Fibroblast of skin of scalp (primary cell): ENCODE results near the gene PYCR2.
"Not testable (repeated sequence)": the region's sequence is repeated elsewhere in the genome, so short reads cannot be mapped to it uniquely, and the experiment has no call there.

Experiments
- DNase-seq: peaks from one replicate; pipeline ENCODE4 v3.0.0-alpha.2; 2013

PYCR2 gene

DNA sequence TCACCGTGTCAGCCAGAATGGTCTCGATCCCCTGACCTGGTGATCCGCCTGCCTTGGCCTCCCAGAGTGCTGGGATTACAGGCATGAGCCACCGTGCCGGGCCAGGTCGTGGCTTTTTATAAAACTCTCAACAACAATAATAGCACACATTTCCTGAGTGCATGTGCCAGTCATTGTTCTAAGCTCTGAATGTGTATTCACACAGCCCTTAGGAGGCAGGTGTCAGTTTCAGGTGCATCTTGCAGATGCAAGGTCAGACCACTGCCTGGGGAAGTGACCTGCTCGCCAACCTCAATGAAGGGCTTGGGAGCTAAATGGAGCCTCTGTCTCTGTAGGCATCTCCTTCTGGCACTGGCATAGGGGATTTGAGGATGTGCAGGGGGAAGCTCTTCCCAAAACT lies 18.5 kb upstream of the PYCR2 start:
- DNase-seq: no peak

DNA sequence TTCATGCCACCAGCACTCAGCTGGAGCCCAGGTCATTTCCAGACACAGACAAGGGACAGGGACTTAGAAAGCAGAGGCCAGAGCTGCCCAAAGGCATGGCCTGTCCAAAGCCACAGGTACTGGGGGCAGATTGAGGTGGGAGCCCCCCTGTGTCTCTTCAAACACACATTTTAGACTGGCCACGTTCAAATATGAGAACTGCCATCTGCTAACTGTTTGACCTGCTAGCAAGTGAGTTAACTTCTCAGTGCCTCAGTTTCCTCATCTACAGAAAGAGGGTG lies 17.8 kb upstream of the PYCR2 start:
- no peak for DNase-seq

DNA sequence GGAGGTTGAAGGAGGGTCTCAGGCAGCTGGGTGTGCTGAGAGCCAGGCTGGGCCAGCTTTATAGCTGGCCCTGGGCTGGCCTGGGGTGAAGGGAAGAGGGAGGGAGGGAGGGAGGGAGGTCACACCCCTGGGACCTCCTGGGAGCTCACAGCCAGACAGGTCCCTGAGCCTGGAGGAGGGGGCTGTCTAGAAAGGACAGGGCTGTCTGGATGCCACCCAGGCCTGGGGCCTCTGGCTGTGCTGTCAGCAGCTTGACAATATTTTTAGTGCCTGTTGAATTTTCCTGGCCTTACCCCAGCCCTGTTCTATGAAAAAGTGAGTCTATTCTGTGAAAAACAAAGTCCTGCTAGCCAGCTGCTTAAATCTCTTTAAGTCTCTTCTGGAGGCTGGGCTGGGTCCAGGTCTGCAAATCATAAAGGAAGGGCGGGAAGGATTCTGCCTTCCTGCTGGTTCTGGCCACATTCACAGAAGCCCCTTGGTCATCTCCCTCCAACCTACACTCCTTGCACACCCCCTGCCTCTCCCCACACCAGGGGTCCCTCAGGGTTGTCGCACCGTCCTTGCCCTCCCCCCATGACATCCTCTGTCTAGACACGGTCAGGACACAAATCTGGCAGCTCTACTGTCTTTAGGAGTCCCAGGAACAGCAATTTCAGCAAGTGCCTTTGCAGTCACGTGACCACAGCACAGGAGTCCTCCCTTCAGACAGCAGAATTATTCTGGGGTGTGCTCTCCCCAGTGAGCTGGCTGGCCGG lies 17.3 kb upstream of the PYCR2 start, which contains the start of gene LEFTY2:
Gene LEFTY2 (minus strand): TSS at position 34 of the 755 bp plus-strand sequence. CDS start 80 bp downstream, outside the sequence.
- no peak for DNase-seq

DNA sequence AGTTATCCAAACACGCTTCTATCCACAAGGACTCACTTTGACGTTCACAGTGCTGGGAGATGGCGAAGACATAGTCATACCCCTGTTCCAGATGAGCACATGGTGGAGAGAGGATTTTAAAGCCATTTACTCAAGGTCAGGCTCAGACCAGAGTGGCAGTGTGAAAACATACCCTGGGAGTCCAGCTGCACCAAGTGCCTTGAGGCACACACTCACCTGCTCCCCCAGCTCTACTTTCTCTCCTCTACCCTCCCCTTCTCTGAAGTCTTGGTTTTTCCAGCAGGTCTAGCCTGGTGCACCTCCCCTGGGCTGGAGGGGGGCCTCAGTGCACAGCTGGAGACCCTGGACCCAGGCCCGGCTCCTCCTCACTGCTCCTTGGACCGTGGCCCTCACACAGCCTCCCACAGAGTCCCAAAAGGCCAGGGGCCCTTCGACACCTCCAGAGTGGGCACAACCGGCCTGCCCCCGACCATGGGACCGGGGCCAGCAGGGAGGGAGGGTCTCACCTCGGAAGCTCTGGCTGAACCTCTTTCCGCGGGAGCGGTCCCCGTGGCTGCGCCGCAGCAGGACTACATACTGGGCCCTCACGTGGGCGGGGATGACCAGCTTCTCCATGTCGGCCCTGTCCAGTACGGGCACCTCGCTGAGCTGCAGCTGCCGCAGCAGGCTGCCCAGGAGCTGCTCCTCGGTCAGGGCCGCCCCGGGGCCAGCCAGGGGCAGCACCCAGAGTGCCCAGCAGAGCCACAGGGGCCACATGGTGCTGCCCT lies 16.5 kb upstream of the PYCR2 start:
- DNase-seq: no peak

DNA sequence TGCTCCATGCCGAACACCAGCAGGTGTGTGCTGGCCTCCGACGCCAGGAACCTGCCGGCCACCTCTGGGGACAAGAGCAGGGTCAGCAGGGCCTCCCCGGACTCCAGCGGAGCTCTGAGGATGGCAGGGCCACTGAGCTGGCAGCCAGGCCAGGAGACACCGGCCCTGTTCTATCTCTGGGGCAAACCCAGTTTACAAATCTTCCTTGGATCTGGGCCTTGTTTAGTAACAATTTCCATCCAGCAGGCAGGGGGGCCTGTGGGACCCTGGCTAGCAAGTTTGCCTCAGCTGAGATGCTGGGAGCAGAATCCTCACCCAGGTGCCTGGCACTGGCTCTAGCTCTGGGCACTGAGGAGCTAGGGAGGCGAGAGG lies 15.9 kb upstream of the PYCR2 start:
- DNase-seq: not testable (repeated sequence)

DNA sequence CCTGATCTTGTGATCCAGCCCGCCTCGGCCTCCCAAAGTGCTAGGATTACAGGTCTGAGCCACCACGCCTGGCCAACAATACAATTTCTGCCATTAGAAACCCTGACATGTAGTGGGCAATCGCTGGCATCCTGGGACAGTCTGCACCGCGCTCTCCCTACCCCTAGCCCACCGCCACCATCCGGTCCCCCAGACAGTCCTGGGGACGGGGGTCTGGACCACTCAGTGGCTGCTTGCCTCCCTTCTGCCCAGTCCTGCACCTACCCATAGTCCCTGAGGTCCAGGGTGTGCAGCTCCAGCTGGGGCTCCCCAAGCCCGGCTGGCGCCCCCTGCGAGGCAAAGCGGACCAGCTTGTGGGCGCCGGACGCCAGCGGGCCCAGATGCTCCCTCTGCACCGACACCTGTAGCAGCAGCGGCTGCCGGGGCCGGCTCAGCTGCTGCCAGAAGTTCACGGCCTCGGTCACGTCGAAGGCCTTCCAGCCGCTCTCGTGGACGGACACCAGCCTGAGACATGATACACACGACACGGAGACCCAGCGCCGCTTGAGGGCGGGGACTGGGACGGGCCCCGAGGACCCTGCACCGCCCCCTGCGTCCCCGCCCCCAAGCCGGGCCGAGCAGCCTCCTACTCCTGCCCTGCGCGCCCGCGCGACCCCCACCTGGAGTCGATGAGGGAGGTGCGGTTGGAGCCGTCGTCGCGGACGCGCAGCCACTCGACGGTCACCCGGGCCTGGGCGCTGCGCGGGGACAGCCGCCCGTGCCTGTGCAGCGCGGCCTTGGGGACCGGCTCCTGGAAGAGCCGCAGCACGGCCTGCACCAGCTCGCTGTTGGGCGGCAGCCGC lies 15.3 kb upstream of the PYCR2 start:
- DNase-seq: not testable (repeated sequence)

DNA sequence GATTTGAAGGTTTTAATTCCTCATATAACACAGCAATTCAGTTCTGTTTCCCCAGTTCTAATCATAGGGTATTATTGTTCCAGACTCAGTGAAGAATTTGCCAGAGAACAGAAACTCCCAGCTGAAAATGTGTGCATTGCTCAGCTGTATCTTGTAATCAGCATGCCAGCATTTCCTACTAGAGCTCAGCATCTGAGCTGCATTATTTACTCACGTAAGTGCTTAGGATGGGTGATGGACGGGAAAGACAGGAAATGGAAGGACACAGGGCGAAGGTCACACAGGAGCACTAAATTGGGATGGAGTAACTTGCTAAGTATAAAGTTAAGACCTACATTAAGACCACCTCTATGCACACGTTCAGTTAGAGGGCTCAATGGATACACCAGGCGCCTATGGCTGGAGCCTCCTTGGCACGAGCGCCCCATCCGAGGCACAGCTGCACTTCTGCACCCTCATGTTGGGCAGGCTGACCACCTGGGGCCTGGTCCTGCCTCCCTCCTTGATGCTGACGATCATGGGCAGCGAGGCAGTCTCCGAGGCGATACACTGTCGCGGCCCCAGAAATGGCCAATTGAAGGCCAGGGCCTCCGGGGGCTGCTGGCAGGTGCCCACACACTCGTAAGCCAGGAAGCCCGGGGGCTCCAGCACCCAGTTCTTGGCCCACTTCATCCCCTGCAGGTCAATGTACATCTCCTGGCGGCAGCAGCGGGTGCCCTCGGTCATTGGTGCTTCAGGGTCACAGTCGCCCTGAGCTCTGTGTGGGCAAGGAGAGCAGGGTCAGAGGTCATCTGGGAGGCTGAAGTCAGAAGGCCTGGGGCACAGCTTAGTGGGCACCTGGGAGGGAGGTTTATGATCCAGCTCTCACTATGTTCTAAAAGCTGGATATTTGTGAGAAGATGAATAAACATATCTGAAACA lies 13.3 kb upstream of the PYCR2 start:
- DNase-seq: no peak

DNA sequence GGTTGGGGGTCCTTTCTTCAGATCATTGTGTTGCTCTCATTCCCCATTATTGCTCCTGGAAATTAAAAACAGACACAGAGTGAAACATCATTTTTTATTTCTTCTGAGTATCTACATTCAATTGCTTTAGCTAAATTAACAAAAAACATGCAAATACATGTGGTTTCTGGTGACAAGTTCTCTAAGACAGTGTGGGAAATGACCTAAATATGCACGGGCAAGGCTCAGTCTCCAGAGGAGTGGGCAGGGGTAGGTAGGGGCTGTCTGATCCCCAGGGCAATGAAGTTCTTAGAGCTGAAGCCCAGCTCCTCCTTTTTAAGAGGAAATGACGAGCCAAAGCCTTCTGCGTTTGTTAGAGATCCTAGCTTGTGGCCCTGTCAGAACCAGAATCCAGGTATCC lies 12.5 kb upstream of the PYCR2 start:
- DNase-seq: no peak

DNA sequence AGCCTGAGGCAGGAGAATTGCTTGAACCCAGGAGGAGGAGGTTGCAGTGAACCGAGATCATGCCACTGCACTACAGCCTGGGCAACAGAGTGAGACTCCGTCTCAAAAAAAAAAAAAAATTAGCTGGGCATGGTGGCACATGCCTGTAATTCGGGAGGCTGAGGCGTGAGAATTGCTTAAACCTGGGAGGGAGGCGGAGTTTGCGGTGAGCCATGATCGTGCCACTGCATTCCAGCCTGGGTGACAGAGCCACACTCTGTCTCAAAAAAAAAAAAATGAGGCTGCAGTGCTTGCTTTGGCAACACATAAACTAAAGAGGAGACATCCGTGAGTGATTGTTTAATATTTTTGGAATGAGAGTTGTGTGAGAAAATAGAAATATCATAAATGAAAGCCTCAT lies 12.0 kb upstream of the PYCR2 start:
- peak; percentile 83 for DNase-seq

DNA sequence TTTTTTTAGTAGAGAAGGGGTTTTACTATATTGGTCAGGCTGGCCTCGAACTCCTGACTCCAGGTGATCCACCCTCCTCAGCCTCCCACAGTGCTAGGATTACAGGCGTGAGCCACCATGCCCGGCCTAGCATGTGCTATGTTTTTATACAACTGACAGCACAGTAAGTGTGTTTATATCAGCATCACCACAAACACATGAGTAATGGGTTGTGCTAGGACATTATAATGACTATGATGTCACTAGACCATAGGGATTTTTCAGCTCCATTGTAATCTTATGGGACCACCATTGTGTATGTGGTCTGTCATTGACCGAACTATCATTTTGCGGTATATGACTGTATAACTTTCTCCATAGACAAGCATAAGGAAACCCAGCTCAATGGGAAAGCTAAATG lies 10.7 kb upstream of the PYCR2 start:
- DNase-seq: no peak

DNA sequence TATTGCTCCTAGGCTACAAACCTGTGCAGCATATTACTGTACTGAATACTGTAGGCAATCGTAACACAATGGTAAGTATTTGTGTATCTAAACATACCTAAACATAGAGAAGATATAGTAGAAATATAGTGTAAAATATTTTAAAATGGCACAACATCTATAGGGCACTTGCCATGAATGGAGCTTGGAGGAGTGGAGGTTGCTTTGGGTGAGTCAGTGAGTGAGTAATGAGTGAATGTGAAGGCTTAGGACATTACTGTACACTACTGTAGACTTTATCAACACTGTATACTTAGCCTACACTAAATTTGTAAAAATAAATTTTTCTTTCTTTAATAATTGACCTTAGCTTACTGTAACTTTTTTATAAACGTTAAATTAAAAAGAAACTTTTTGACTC lies 9.0 kb upstream of the PYCR2 start:
- peak; percentile 70 for DNase-seq

DNA sequence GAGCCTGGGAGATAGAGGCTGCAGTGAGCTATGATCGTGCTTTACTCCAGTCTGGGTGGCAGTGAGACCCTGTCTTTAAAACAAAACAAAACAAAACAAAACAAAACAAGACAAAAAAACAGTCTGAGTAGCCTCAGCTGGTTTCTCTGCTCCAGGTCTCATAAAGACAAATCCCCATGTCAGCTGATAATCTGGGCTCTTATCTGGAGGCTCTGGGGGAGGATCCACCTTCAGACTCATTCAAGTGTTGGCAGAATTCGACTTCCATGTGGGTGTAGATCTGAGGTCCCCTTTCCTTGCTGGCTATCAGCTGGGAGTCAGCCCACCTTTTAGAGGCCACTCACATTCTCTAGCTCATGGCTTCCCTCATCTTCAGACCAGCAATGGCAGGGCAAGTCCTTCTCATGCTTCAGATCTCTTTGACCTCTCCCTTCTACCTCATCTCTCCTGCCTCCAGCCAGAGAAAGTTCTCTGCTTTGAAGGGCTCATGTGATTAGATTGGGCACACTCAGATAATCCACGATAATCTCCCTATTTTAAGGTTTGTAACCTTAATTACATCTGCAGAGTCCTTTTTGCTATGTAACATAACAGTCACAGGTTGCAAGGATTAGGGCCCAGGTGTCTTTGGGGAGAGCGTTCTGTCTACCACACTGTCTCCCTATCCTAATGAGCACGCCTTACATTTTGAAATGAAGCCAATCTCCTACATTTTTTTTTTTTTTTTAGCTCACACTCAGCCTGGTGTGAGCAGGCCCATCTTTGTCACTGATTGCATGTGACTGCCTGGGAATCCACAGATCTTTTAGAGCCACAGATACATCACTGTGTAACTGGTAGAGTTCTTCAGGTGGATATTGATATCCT lies 7.5 kb upstream of the PYCR2 start:
- DNase-seq: no peak

DNA sequence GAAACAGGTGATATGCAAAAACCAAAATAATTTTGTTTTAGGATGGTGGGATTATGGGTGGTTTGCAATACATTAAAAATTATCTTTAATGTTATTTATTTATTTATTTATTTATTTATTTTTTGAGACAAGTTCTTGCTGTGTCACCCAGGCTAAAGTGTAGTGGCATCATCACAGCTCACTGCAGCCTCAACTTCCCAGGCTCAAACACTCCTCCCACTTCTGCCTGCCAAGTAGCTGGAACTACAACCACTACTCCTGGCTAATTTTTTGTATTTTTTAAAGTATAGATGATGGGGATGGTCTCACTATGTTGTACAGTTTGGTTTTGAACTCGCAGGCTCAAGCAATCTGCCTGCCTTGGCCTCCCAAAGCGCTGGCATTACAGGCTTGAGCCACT lies 6.5 kb upstream of the PYCR2 start:
- DNase-seq: no peak

DNA sequence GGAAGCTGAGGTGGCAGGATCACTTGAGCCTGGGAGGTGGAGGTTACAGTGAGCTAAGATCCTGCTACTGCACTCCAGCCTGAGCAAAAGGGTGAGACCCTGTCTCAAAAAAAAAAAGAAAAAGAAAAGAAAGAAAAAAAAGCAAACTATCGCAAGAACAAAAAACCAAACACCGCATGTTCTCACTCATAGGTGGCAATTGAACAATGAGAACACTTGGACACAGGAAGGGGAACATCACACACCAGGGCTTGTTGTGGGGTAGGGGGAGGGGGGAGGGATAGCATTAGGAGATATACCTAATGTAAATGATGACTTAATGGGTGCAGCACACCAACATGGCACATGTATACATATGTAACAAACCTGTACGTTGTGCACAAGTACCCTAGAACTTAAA lies 5.4 kb upstream of the PYCR2 start:
- not testable (repeated sequence) for DNase-seq

DNA sequence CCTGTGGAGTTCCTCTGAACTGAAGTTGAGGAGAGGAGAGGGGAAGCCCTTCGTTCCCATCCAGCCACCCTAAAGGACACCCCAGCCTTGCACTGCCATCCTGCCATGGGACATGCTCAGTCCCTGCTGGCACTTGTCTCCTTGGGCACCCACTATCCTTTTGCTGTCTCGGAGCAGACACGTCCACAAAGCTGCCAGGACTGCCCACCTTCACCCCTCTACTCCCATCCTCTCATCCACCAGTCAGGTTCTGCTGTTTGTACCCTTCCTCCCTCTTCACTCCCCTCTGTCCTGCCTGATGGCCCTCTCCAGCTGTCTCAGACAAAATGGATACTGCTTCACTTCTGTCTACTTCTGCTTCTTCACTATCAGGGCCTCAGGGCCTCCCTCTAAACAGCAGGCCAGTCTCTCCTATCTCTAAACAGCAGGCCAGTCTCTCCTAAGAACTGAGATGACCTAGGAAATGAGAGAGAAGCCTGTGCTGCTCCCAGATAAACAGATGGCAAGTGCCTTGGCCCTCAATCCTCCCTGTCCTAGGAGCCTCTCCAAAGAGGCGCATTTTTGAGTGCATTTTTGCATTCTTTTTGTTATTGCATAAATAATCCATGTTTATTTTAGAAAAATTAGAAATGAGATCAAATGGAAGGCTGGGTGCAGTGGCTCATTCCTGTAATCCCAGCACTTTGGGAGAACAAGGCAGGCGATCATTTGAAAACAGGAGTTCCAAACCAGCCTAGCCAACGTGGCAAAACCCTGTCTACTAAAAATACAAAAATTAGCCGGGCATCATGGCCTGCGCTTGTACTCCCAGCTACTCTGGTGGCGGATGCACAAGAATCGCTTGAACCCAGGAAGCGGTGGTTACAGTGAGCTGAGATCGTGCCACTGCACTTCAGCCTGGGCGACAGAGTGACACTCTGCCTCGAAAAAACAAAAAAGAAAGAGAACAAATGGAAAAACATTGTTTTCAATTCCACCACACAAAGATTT lies 4.4 kb upstream of the PYCR2 start:
- no peak for DNase-seq

DNA sequence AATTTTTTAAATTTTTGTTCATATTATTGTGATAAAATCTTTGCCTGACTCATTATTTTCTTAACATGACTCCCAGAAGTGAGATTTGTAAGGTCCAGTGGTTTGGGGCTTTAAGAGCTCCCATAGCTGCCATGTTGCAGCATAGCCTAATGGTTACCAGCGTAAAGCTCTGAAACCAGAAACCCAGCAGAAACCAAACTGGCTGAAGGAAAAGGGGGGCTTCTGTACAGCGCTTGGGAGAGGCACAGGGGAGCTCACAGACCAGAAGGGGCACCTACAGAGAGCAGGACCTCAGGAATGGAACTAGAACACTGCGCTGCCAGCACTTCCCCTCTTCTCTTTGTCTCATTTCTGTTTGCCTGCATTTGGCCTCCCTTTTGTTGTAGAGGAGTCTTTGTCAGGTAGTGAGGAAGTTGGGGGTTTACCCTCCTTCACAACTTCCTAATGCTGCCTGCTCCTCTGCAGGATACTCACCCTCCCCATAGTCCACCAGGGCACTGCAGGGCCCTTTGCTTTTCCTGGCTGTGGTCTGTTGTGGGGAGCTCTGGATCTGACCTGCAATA lies 2.6 kb upstream of the PYCR2 start:
- no peak for DNase-seq

DNA sequence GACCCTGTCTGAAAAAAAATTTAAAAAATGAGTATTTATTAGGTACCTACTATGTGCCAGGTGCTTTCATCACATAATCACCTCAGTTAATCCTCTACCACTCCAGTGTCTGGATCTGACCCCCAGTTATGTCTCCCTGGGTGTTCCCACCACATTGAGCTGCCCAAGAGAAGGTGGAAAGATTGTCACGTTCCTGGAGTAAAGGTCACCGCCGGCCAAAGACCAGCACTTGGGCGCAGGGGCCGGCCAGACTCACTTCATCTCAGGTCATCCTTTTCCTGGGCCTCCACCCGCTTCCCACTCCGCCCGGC lies 714 bp downstream of the PYCR2 start:
- DNase-seq: no peak

DNA sequence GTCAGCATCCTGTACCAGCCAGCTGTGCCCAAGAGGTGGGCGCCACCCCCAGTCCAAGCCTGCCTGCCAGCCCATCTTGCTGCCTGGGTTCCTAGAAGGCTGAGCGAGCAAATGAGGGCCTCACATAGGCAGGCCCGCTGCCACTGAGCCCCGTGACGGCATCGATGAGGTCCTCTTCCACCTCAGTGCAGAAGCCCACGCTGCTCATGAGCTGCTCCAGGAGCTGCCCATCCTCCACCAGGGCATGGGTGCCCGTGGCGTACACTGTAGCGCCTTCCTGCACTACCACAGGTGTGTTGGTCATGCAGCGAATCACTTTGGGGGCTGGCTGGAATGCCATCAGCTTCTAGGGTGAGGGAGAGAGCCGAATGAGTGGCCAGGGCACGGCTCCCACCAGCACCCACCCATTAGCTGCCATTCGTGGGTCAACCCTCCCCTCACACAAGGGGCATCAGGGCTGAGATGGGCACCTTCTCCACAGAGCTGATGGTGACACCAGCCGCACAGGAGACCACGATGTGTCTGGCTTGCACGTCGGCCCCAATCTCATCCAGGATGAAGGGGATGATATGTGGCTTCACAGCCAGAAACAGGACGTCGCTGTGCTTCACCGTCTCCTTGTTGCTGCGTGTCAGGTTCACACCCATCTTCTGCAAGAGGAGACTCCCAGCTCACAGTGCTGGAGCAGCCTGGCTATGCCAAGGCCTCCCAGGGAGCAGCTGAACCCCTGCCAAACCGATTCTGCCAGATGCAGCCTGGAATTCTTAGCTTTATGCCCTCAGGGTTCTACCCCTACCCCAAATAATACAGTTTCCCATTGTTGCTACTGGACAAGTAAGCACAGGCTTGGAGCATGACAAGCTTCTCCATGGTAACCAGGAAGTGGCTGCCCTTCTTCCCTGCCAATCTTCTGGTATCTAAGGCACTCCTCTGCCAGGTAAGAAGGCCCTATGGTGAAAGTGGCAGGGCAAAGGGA lies 2.0 kb downstream of the PYCR2 start:
- DNase-seq: no peak

DNA sequence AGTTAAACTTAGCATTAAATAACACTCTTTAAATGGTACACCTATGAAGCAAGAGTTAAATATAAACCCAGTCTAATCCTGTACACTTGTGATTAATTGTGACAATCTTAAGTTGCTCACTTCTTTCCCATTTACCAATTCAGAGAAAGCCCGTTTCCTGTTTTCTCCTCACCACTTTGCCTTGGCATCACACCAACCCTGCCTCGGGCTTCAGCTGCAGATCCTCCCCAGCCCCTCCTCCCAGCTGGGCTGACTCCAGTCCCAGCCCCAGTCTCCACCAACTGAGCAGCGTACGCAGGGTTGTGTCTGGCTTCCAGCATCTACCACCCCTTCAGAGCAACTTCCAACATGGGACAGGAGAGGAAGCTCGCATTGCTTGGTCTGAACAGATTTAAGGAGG lies 4.1 kb downstream of the PYCR2 start:
- peak; percentile 80 for DNase-seq
